22Rv1 (cell line): ENCODE measurements around the gene RAB17.

Source experiments
- ZFX ChIP-seq: fragments of 450-650 bp; IDR thresholded peaks from 2 replicates; pipeline ENCODE4 v1.6.1; 2017; ENCODE audit warnings: antibody characterized with exemption, borderline replicate concordance
- TF ChIP-seq, protein P1 (sequence below): fragments of 450-650 bp; IDR thresholded peaks from 2 replicates; pipeline ENCODE4 v1.5.1; 2017; ENCODE audit warnings: mild to moderate bottlenecking

DNA sequence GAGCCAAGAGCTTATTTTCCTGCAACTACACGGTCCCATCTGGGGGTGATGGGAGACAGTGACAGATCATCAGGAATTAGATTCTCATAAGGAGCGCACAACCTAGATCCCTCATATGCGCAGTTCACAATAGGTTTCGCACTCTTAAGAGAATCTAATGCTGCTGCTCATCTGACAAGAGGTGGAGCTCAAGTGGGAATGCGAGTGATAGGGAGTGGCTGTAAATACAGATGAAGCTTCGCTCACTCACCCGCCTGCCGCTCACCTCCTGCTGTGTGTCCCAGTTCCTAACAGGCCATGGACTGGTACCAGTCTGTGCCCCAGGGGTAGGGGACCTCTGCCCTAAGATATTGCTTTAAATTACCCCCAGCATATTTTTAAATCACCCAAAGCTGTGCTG, 47.6 kb upstream of the RAB17 start:
- TF ChIP-seq, protein P1, sequence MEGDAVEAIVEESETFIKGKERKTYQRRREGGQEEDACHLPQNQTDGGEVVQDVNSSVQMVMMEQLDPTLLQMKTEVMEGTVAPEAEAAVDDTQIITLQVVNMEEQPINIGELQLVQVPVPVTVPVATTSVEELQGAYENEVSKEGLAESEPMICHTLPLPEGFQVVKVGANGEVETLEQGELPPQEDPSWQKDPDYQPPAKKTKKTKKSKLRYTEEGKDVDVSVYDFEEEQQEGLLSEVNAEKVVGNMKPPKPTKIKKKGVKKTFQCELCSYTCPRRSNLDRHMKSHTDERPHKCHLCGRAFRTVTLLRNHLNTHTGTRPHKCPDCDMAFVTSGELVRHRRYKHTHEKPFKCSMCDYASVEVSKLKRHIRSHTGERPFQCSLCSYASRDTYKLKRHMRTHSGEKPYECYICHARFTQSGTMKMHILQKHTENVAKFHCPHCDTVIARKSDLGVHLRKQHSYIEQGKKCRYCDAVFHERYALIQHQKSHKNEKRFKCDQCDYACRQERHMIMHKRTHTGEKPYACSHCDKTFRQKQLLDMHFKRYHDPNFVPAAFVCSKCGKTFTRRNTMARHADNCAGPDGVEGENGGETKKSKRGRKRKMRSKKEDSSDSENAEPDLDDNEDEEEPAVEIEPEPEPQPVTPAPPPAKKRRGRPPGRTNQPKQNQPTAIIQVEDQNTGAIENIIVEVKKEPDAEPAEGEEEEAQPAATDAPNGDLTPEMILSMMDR = no peak
- TF ChIP-seq ZFX = no peak
